ENCODE measurements around the gene PTRH1.

The PTRH1 gene

GRCh38 chr9:127753622-127754021 lies 38.2 kb upstream of the PTRH1 start:
- H3K36me3 ChIP-seq (ENCODE audit: insufficient read depth, low read length) = no peaks in the 10 kb centered on the region
- H3K4me2 ChIP-seq (ENCODE audit: low read length) = no peak overlapping the region
- H3K27me3 ChIP-seq (ENCODE audit: control insufficient read depth, insufficient read depth, low read length) = peaks cover 54% of the 10 kb centered on the region

GRCh38 chr9:127753148-127753547 lies 37.7 kb upstream of the PTRH1 start:
- no peak overlapping the region for H3K4me2 ChIP-seq (ENCODE audit: low read length)
- no peaks in the 10 kb centered on the region for H3K9me3 ChIP-seq (replicated peaks; ENCODE audit: low read length)
- H3K4me1 ChIP-seq (ENCODE audit: control insufficient read depth, insufficient read depth, low read length) = no peaks in the 10 kb centered on the region
- H3K4me3 ChIP-seq (ENCODE audit: low read length) = no peak overlapping the region
- no peak overlapping the region for H3K9ac ChIP-seq (ENCODE audit: low read depth, low read length)
- no peaks in the 10 kb centered on the region for H3K36me3 ChIP-seq (ENCODE audit: insufficient read depth, low read length)
- H3K27me3 ChIP-seq (ENCODE audit: control insufficient read depth, insufficient read depth, low read length) = peaks cover 56% of the 10 kb centered on the region

More at GRCh38 chr9:127753622-127754021, 38.2 kb upstream of the PTRH1 start:
- no peak overlapping the region for H3K9ac ChIP-seq (ENCODE audit: low read depth, low read length)
- H3K4me1 ChIP-seq (ENCODE audit: control insufficient read depth, insufficient read depth, low read length) = no peaks in the 10 kb centered on the region
- no peaks in the 10 kb centered on the region for H3K9me3 ChIP-seq (replicated peaks; ENCODE audit: low read length)
- no peak overlapping the region for H3K4me3 ChIP-seq (ENCODE audit: low read length)

GRCh38 chr9:127751269-127752054 lies 36.0 kb upstream of the PTRH1 start:
- Histone ChIP-seq H3K9me3 (replicated peaks; ENCODE audit: low read length) (no peaks in the 10 kb centered on the region), H3K4me2 (ENCODE audit: low read length) (no peak overlapping the region), H3K36me3 (ENCODE audit: insufficient read depth, low read length) (no peaks in the 10 kb centered on the region), H3K4me3 (ENCODE audit: low read length) (no peak overlapping the region), H3K4me1 (ENCODE audit: control insufficient read depth, insufficient read depth, low read length) (no peaks in the 10 kb centered on the region), H3K9ac (ENCODE audit: low read depth, low read length) (no peak overlapping the region), H3K27me3 (ENCODE audit: control insufficient read depth, insufficient read depth, low read length) (peaks cover 71% of the 10 kb centered on the region)

- Histone ChIP-seq H3K36me3 (ENCODE audit: insufficient read depth, low read length) (no peaks in the 10 kb centered on the region), H3K9ac (ENCODE audit: low read depth, low read length) (no peak overlapping the region), H3K4me3 (ENCODE audit: low read length) (no peak overlapping the region), H3K4me2 (ENCODE audit: low read length) (no peak overlapping the region), H3K4me1 (ENCODE audit: control insufficient read depth, insufficient read depth, low read length) (no peaks in the 10 kb centered on the region), H3K27me3 (ENCODE audit: control insufficient read depth, insufficient read depth, low read length) (peaks cover 62% of the 10 kb centered on the region), H3K9me3 (replicated peaks; ENCODE audit: low read length) (no peaks in the 10 kb centered on the region)
Observed at GRCh38 chr9:127749090-127749787, 33.8 kb upstream of the PTRH1 start.

- no peaks in the 10 kb centered on the region for H3K9me3 ChIP-seq (replicated peaks; ENCODE audit: low read length)
- H3K9ac ChIP-seq (ENCODE audit: low read depth, low read length) = no peak overlapping the region
- no peaks in the 10 kb centered on the region for H3K4me1 ChIP-seq (ENCODE audit: control insufficient read depth, insufficient read depth, low read length)
- no peaks in the 10 kb centered on the region for H3K36me3 ChIP-seq (ENCODE audit: insufficient read depth, low read length)
- no peak overlapping the region for H3K4me2 ChIP-seq (ENCODE audit: low read length)
- H3K27me3 ChIP-seq (ENCODE audit: control insufficient read depth, insufficient read depth, low read length) = peaks cover 40% of the 10 kb centered on the region
- no peak overlapping the region for H3K4me3 ChIP-seq (ENCODE audit: low read length)
Observed at GRCh38 chr9:127746959-127747569, 31.6 kb upstream of the PTRH1 start.

GRCh38 chr9:127744398-127745110 lies 29.1 kb upstream of the PTRH1 start:
- Histone ChIP-seq H3K4me2 (ENCODE audit: low read length) (no peak overlapping the region), H3K36me3 (ENCODE audit: insufficient read depth, low read length) (no peaks in the 10 kb centered on the region), H3K9me3 (replicated peaks; ENCODE audit: low read length) (no peaks in the 10 kb centered on the region), H3K4me1 (ENCODE audit: control insufficient read depth, insufficient read depth, low read length) (peaks cover 9% of the 10 kb centered on the region), H3K27me3 (ENCODE audit: control insufficient read depth, insufficient read depth, low read length) (peaks cover 30% of the 10 kb centered on the region), H3K4me3 (ENCODE audit: low read length) (no peak overlapping the region), H3K9ac (ENCODE audit: low read depth, low read length) (no peak overlapping the region)

- Histone ChIP-seq H3K36me3 (ENCODE audit: insufficient read depth, low read length) (no peaks in the 10 kb centered on the region), H3K4me1 (ENCODE audit: control insufficient read depth, insufficient read depth, low read length) (peaks cover 9% of the 10 kb centered on the region)
Observed at GRCh38 chr9:127742435-127743088, 27.1 kb upstream of the PTRH1 start.

GRCh38 chr9:127741831-127742434 lies 26.5 kb upstream of the PTRH1 start:
- H3K9ac ChIP-seq (ENCODE audit: low read depth, low read length) = no peak overlapping the region
- H3K36me3 ChIP-seq (ENCODE audit: insufficient read depth, low read length) = no peaks in the 10 kb centered on the region
- peaks cover 22% of the 10 kb centered on the region for H3K27me3 ChIP-seq (ENCODE audit: control insufficient read depth, insufficient read depth, low read length)
- peaks cover 9% of the 10 kb centered on the region for H3K4me1 ChIP-seq (ENCODE audit: control insufficient read depth, insufficient read depth, low read length)
- no peak overlapping the region for H3K4me2 ChIP-seq (ENCODE audit: low read length)
- H3K9me3 ChIP-seq (replicated peaks; ENCODE audit: low read length) = no peaks in the 10 kb centered on the region
- H3K4me3 ChIP-seq (ENCODE audit: low read length) = no peak overlapping the region

More at GRCh38 chr9:127742435-127743088, 27.1 kb upstream of the PTRH1 start:
- Histone ChIP-seq H3K27me3 (ENCODE audit: control insufficient read depth, insufficient read depth, low read length) (peaks cover 25% of the 10 kb centered on the region), H3K9me3 (replicated peaks; ENCODE audit: low read length) (no peaks in the 10 kb centered on the region), H3K4me2 (ENCODE audit: low read length) (no peak overlapping the region), H3K9ac (ENCODE audit: low read depth, low read length) (no peak overlapping the region), H3K4me3 (ENCODE audit: low read length) (no peak overlapping the region)

GRCh38 chr9:127739614-127740330 lies 24.3 kb upstream of the PTRH1 start:
- Histone ChIP-seq H3K4me1 (ENCODE audit: control insufficient read depth, insufficient read depth, low read length) (peaks cover 12% of the 10 kb centered on the region), H3K4me3 (ENCODE audit: low read length) (no peak overlapping the region), H3K4me2 (ENCODE audit: low read length) (peak overlapping the region; percentile 30), H3K27me3 (ENCODE audit: control insufficient read depth, insufficient read depth, low read length) (peaks cover 15% of the 10 kb centered on the region), H3K9me3 (replicated peaks; ENCODE audit: low read length) (no peaks in the 10 kb centered on the region), H3K9ac (ENCODE audit: low read depth, low read length) (no peak overlapping the region), H3K36me3 (ENCODE audit: insufficient read depth, low read length) (no peaks in the 10 kb centered on the region)

GRCh38 chr9:127738666-127739065 lies 23.2 kb upstream of the PTRH1 start:
- Histone ChIP-seq H3K36me3 (ENCODE audit: insufficient read depth, low read length) (no peaks in the 10 kb centered on the region), H3K4me1 (ENCODE audit: control insufficient read depth, insufficient read depth, low read length) (peaks cover 19% of the 10 kb centered on the region), H3K4me2 (ENCODE audit: low read length) (no peak overlapping the region), H3K4me3 (ENCODE audit: low read length) (no peak overlapping the region), H3K27me3 (ENCODE audit: control insufficient read depth, insufficient read depth, low read length) (peaks cover 11% of the 10 kb centered on the region), H3K9me3 (replicated peaks; ENCODE audit: low read length) (no peaks in the 10 kb centered on the region), H3K9ac (ENCODE audit: low read depth, low read length) (no peak overlapping the region)
